B cell (primary cell): ENCODE results near the gene FGF11. TPM values are rescaled to one million over a fixed set of nuclear protein-coding genes. Genes with fewer than 3 reads are reported as not detected.

Source experiments
- ATAC-seq: fragments of 200-7000 bp; cut with Tn5 transposase; one replicate; pipeline ENCODE4 v1.10.0; 2021; ENCODE audit warnings: low read depth, mild to moderate bottlenecking, moderate number of reproducible peaks, moderate library complexity
- CTCF ChIA-PET: fragments of 350-600 bp; sonication (Branson Sonifier 250); formaldehyde crosslinking; loops from one replicate; lab custom pipeline; 2021; ENCODE audit warnings: antibody characterized with exemption, inconsistent platforms; lab: Charles Lee
- POLR2A ChIA-PET: fragments of 350-600 bp; sonication (Branson Sonifier 250); formaldehyde crosslinking; loops from one replicate; lab custom pipeline; 2021; ENCODE audit warnings: antibody characterized with exemption; lab: Charles Lee
- DNase-seq: peaks from one replicate; pipeline ENCODE4 v3.0.0; 2013
- H2AFZ ChIP-seq: 2 replicates; pipeline ENCODE4 v1.6.1; 2012; ENCODE audit warnings: mild to moderate bottlenecking, low read depth, low read length; ENCODE audit not compliant: insufficient read depth, poor library complexity, severe bottlenecking
- H3K27ac ChIP-seq, 2 donors: 1 replicate in 1 of 2; 2 replicates in 1 of 2; pipeline ENCODE4 v1.5.1; 2012 to 2013; ENCODE audit warnings: low read length in 2 of 2, mild to moderate bottlenecking in 2 of 2, moderate library complexity in 1 of 2
- H3K27me3 ChIP-seq, 4 experiments: fragments of 200-600 bp in 1 of 4; sonication (generic) in 1 of 4; replicated peaks in 1 of 4; 1 replicate in 2 of 4; 2 replicates in 2 of 4; pipeline versions ENCODE4 v1.6.1 to v1.7.0; 2013 to 2016; ENCODE audit warnings: low read length in 3 of 4, mild to moderate bottlenecking in 2 of 4, mixed read lengths in 1 of 4, moderate library complexity in 1 of 4; ENCODE audit not compliant: insufficient read depth in 4 of 4, control insufficient read depth in 3 of 4; ENCODE audit errors: control extremely low read depth in 1 of 4
- H3K36me3 ChIP-seq, 2 experiments: replicated peaks in 1 of 2; 1 replicate in 1 of 2; 2 replicates in 1 of 2; pipeline versions ENCODE4 v1.6.1 to v1.7.1; 2013; ENCODE audit warnings: low read length in 1 of 2; ENCODE audit not compliant: insufficient read depth in 2 of 2, control insufficient read depth in 1 of 2; ENCODE audit errors: control extremely low read depth in 1 of 2, extremely low read depth in 1 of 2
- H3K4me1 ChIP-seq, 2 donors: fragments of 200-600 bp in 1 of 2; sonication (generic) in 1 of 2; 1 replicate in 1 of 2; 2 replicates in 1 of 2; pipeline versions ENCODE4 v1.5.1 to v1.6.1; 2013 to 2017; ENCODE audit warnings: low read length in 2 of 2; ENCODE audit not compliant: control insufficient read depth in 2 of 2, insufficient read depth in 2 of 2
- H3K4me2 ChIP-seq: replicated peaks from 2 replicates; pipeline ENCODE3; 2012; ENCODE audit warnings: mild to moderate bottlenecking, low read depth, low read length; ENCODE audit not compliant: poor library complexity, severe bottlenecking
- H3K4me3 ChIP-seq, 5 experiments: fragments of 200-600 bp in 1 of 5; sonication (generic) in 1 of 5; 1 replicate in 3 of 5; 2 replicates in 2 of 5; pipeline versions ENCODE4 v1.5.1 to v1.7.0; 2011 to 2016; ENCODE audit warnings: low read length in 4 of 5, mild to moderate bottlenecking in 4 of 5, low read depth in 2 of 5, control low read depth in 1 of 5, moderate library complexity in 1 of 5; ENCODE audit not compliant: insufficient read depth in 1 of 5; ENCODE audit errors: control extremely low read depth in 1 of 5, extremely low read depth in 1 of 5
- H3K79me2 ChIP-seq: fragments of 200-600 bp; sonication (generic); one replicate; pipeline ENCODE4 v1.6.0; 2016; ENCODE audit warnings: low read length; ENCODE audit not compliant: control insufficient read depth, insufficient read depth
- H3K9ac ChIP-seq: fragments of 200-600 bp; sonication (generic); 2 replicates; pipeline ENCODE4 v1.6.1; 2017; ENCODE audit warnings: mild to moderate bottlenecking, low read length, moderate library complexity
- H3K9me3 ChIP-seq, 3 donors: one replicate each; pipeline versions ENCODE4 v1.6.1 to v1.7.1; 2013; ENCODE audit warnings: low read length in 2 of 3; ENCODE audit not compliant: control insufficient read depth in 2 of 3, insufficient read depth in 1 of 3; ENCODE audit errors: control extremely low read depth in 1 of 3
- H4K20me1 ChIP-seq: 2 replicates; pipeline ENCODE4 v1.6.0; 2012; ENCODE audit warnings: mild to moderate bottlenecking, low read length; ENCODE audit not compliant: insufficient read depth, control insufficient read depth, poor library complexity, severe bottlenecking
- H3K27ac Mint-ChIP-seq: one replicate; pipeline ENCODE4 v1.8.0; 2021; ENCODE audit warnings: mixed read lengths
- H3K27me3 Mint-ChIP-seq: one replicate; pipeline ENCODE4 v1.8.0; 2021; ENCODE audit warnings: mixed read lengths
- H3K4me1 Mint-ChIP-seq: one replicate; pipeline ENCODE4 v1.8.0; 2021; ENCODE audit warnings: mixed read lengths
- H3K4me3 Mint-ChIP-seq: one replicate; pipeline ENCODE4 v1.8.0; 2021; ENCODE audit warnings: mixed read lengths
- H3K9me3 Mint-ChIP-seq: one replicate; pipeline ENCODE4 v1.8.0; 2022; ENCODE audit warnings: mixed read lengths; ENCODE audit not compliant: insufficient read depth
- EZH2 ChIP-seq: IDR thresholded peaks from 2 replicates; pipeline ENCODE4 v1.6.1; 2012; ENCODE audit warnings: borderline replicate concordance, low read depth, mild to moderate bottlenecking, moderate library complexity, low read length; ENCODE audit not compliant: insufficient read depth, poor library complexity, severe bottlenecking
- WGBS: methylation state at CpG from one replicate; pipeline ENCODE4 v1.1.5; 2013; ENCODE audit warnings: missing lambda C conversion rate; ENCODE audit not compliant: insufficient coverage; 5-methylcytosine and 5-hydroxymethylcytosine counted together
- intact Hi-C: fragments of 100-400 bp; cut with micrococcal nuclease; formaldehyde crosslinking; loops from one replicate; pipeline ENCODE4 v1.10.0; 2022
- polyA plus RNA-seq: library from polyadenylated mRNA; depleted of rRNA; stranded (reverse); fragments of >200 nt; gene quantifications from 2 replicates; pipeline ENCODE4 v1.2.3, GENCODE V29; 2012
- total RNA-seq, 2 donors: library from RNA; stranded (reverse); fragments of 120-200 nt in 1 of 2; gene quantifications; 1 replicate in 1 of 2; 2 replicates in 1 of 2; pipeline versions ENCODE4 v1.2.3 to v1.2.4, GENCODE V29; 2013 to 2022
- TF ChIP-seq, protein P1 (sequence below): fragments of 200-600 bp; IDR thresholded peaks from one replicate; pipeline ENCODE4 v1.8.0; 2022; ENCODE audit warnings: antibody characterized with exemption, mild to moderate bottlenecking

FGF11 gene
- total and polyA plus RNA-seq, 2 donors (not counting 1 experiment from before 2014, with no cell fraction given) = 2.7 to 4.6 TPM

DNA sequence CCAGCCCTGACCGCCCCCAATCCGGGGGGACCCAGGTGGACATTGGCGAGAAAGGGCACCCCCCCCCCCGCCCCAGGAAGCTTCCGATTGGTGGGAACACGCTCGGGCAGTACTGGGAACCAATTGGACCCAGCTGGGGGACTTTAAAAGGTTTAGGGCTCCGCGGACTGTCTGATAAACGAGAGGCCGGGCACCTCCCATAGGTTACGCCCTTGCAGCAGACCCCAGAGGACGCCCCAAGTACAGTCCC is 35.7 kb upstream of the FGF11 start:
- peaks cover 0 to 22% (median 4%) of the 10 kb centered on the region in 4 experiments for H3K27me3 ChIP-seq
- H3K4me1 ChIP-seq = peaks cover 17 to 18% of the 10 kb centered on the region in 2 donors
- no peak for TF ChIP-seq EZH2
- TF ChIP-seq, protein P1, sequence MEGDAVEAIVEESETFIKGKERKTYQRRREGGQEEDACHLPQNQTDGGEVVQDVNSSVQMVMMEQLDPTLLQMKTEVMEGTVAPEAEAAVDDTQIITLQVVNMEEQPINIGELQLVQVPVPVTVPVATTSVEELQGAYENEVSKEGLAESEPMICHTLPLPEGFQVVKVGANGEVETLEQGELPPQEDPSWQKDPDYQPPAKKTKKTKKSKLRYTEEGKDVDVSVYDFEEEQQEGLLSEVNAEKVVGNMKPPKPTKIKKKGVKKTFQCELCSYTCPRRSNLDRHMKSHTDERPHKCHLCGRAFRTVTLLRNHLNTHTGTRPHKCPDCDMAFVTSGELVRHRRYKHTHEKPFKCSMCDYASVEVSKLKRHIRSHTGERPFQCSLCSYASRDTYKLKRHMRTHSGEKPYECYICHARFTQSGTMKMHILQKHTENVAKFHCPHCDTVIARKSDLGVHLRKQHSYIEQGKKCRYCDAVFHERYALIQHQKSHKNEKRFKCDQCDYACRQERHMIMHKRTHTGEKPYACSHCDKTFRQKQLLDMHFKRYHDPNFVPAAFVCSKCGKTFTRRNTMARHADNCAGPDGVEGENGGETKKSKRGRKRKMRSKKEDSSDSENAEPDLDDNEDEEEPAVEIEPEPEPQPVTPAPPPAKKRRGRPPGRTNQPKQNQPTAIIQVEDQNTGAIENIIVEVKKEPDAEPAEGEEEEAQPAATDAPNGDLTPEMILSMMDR = no peak
- H3K9me3 ChIP-seq = peaks cover 0 to 4% (median 0%) of the 10 kb centered on the region in 3 donors
- DNase-seq = no peak
- H3K27me3 Mint-ChIP-seq = peaks cover 14% of the 10 kb centered on the region
- CTCF ChIA-PET = interaction anchor here (0.5 to 1.8 kb wide), 8 partner anchors 19 to 74 kb away, joined by 3 to 10 read pairs (median 4); partner anchors contain the start of gene TMEM102
- H3K79me2 ChIP-seq = peaks cover 6% of the 10 kb centered on the region
- POLR2A ChIA-PET = interaction anchor here (0.6 to 2.0 kb wide), 17 partner anchors 8 to 282 kb away, joined by 3 to 17 read pairs (median 5); partner anchors contain the start of genes ACADVL, ACAP1, DLG4 and MPDU1
- no peaks in the 10 kb centered on the region for H3K9me3 Mint-ChIP-seq
- H2AFZ ChIP-seq = peak overlapping the region; percentile 87
- WGBS = under 1% methylated on average over 10 of the region's 13 CpGs
- peak overlapping the region; percentile 94 for H3K4me2 ChIP-seq
- peak overlapping the region; percentile 98 for H3K4me3 Mint-ChIP-seq
- H3K36me3 ChIP-seq = no peaks in the 10 kb centered on the region
- intact Hi-C loops = loop anchor here (5.0 kb wide), 1 partner anchor 169 kb away; no protein-coding TSS in a partner anchor
- peaks cover 20% of the 10 kb centered on the region for H3K4me1 Mint-ChIP-seq
- peak overlapping the region; percentile 76 for H3K9ac ChIP-seq
- no peak for ATAC-seq
- peak overlapping the region; percentile 57 to 95 (median 82) for H3K4me3 ChIP-seq
- H3K27ac Mint-ChIP-seq = peak overlapping the region; percentile 94
- no peaks in the 10 kb centered on the region for H4K20me1 ChIP-seq
- peak overlapping the region; percentile 45 to 59 for H3K27ac ChIP-seq
